Measurements from ENCODE around the gene SMARCB1. TPM values are rescaled to one million over a fixed set of nuclear protein-coding genes. Genes with fewer than 3 reads are reported as not detected.

Gene SMARCB1
- total and polyA plus RNA-seq, 7 donors, result 25.0 to 85.7 (median 43.9) TPM

Small RNA genes lying within 50 kb of the gene (small RNA-seq; reads per million reads assigned to genes)
- 0 reads per million in 3 donors for gene RN7SL268P

Other genes with a start within 250 kb of the SMARCB1 start
- not detected for gene IGLL1, start 206.7 kb upstream of the SMARCB1 start, total RNA-seq
- not detected for gene IGLL1, start 206.7 kb upstream of the SMARCB1 start, polyA plus RNA-seq
- under 1 TPM in 1 of 4 donors, not detected in 3; 0.83 TPM for gene DRICH1, start 154.6 kb upstream of the SMARCB1 start, total RNA-seq
- under 1 TPM in 1 of 3 donors, not detected in 2; 0.50 TPM for gene DRICH1, start 154.6 kb upstream of the SMARCB1 start, polyA plus RNA-seq
- gene RGL4, start 96.0 kb upstream of the SMARCB1 start, total RNA-seq, result not detected
- gene RGL4, start 96.0 kb upstream of the SMARCB1 start, polyA plus RNA-seq, result 1 to 10 TPM; 1.8 to 3.2 (median 2.8) TPM
- gene ZNF70, start 35.9 kb upstream of the SMARCB1 start, total RNA-seq, result 1 to 10 TPM; 2.6 to 5.5 (median 3.0) TPM
- 1 to 10 TPM in 1 of 3 donors, under 1 TPM in 2; 0.23 to 1.8 (median 0.60) TPM for gene ZNF70, start 35.9 kb upstream of the SMARCB1 start, polyA plus RNA-seq
- not detected for gene VPREB3, start 32.5 kb upstream of the SMARCB1 start, total RNA-seq
- gene VPREB3, start 32.5 kb upstream of the SMARCB1 start, polyA plus RNA-seq, result 10 to 100 TPM in 1 of 3 donors, 1 to 10 TPM in 1, not detected in 1; 2.4 to 65.9 TPM
- gene C22orf15, start 24.0 kb upstream of the SMARCB1 start, total RNA-seq, result under 1 TPM in 1 of 4 donors, not detected in 3; 0.36 TPM
- under 1 TPM in 1 of 3 donors, not detected in 2; 0.45 TPM for gene C22orf15, start 24.0 kb upstream of the SMARCB1 start, polyA plus RNA-seq
- 10 to 100 TPM in 3 of 4 donors, 1 to 10 TPM in 1; 5.7 to 51.5 (median 29.1) TPM for gene CHCHD10, start 19.0 kb upstream of the SMARCB1 start, total RNA-seq
- 100 to 1,000 TPM; 272 to 336 (median 286) TPM for gene CHCHD10, start 19.0 kb upstream of the SMARCB1 start, polyA plus RNA-seq
- gene MMP11, start 14.1 kb upstream of the SMARCB1 start, total RNA-seq, result 1 to 10 TPM; 4.6 to 9.9 (median 8.6) TPM
- 1 to 10 TPM in 1 of 3 donors, under 1 TPM in 1, not detected in 1; 0.60 to 4.4 TPM for gene MMP11, start 14.1 kb upstream of the SMARCB1 start, polyA plus RNA-seq
- gene DERL3, start 52.0 kb downstream of the SMARCB1 start, total RNA-seq, result under 1 TPM in 2 of 4 donors, not detected in 2; 0.28 to 0.36 TPM
- 10 to 100 TPM in 1 of 3 donors, 1 to 10 TPM in 2; 1.8 to 18.3 (median 5.1) TPM for gene DERL3, start 52.0 kb downstream of the SMARCB1 start, polyA plus RNA-seq
- 10 to 100 TPM; 13.8 to 23.5 (median 16.4) TPM for gene SLC2A11, start 70.9 kb downstream of the SMARCB1 start, total RNA-seq
- 10 to 100 TPM in 1 of 3 donors, 1 to 10 TPM in 2; 4.8 to 12.5 (median 5.5) TPM for gene SLC2A11, start 70.9 kb downstream of the SMARCB1 start, polyA plus RNA-seq
- gene MIF, start 107.4 kb downstream of the SMARCB1 start, total RNA-seq, result 100 to 1,000 TPM; 159 to 296 (median 216) TPM
- gene MIF, start 107.4 kb downstream of the SMARCB1 start, polyA plus RNA-seq, result 100 to 1,000 TPM; 333 to 684 (median 353) TPM
- 1 to 10 TPM in 3 of 4 donors, under 1 TPM in 1; 0.71 to 9.4 (median 3.6) TPM for gene GSTT2B, start 174.2 kb downstream of the SMARCB1 start, total RNA-seq
- gene GSTT2B, start 174.2 kb downstream of the SMARCB1 start, polyA plus RNA-seq, result 1 to 10 TPM in 1 of 3 donors, not detected in 2; 6.7 TPM
- 1 to 10 TPM in 1 of 4 donors, under 1 TPM in 1, not detected in 2; 0.55 to 2.0 TPM for gene DDTL, start 179.9 kb downstream of the SMARCB1 start, total RNA-seq
- gene DDTL, start 179.9 kb downstream of the SMARCB1 start, polyA plus RNA-seq, result 1 to 10 TPM; 1.2 to 7.3 (median 2.8) TPM
- 100 to 1,000 TPM in 2 of 4 donors, 10 to 100 TPM in 2; 80.9 to 144 (median 111) TPM for gene DDT, start 187.5 kb downstream of the SMARCB1 start, total RNA-seq
- 100 to 1,000 TPM; 261 to 640 (median 486) TPM for gene DDT, start 187.5 kb downstream of the SMARCB1 start, polyA plus RNA-seq
- not detected for gene GSTT2, start 193.2 kb downstream of the SMARCB1 start, total RNA-seq
- 1 to 10 TPM in 2 of 3 donors, not detected in 1; 1.1 to 1.2 TPM for gene GSTT2, start 193.2 kb downstream of the SMARCB1 start, polyA plus RNA-seq
- gene GSTT4, start 218.5 kb downstream of the SMARCB1 start, total RNA-seq, result not detected
- not detected for gene GSTT4, start 218.5 kb downstream of the SMARCB1 start, polyA plus RNA-seq
- 10 to 100 TPM; 21.2 to 77.3 (median 35.6) TPM for gene CABIN1, start 224.3 kb downstream of the SMARCB1 start, total RNA-seq
- 10 to 100 TPM; 13.8 to 43.5 (median 15.7) TPM for gene CABIN1, start 224.3 kb downstream of the SMARCB1 start, polyA plus RNA-seq

All from sigmoid colon (tissue), 7 donors.